HepG2 (cell line): ENCODE results near the gene TRPV6. TPM values are rescaled to one million over a fixed set of nuclear protein-coding genes. Genes with fewer than 3 reads are reported as not detected.

Source experiments
- ATAC-seq: fragments of 200-7000 bp; cut with Tn5 transposase; 3 replicates; pipeline ENCODE4 v1.9.1; 2020; ENCODE audit warnings: mild to moderate bottlenecking, moderate library complexity
- BruUV-seq: library from RNA; stranded (reverse); fragments of 400-500 nt; replicated peaks from 2 replicates; lab custom pipeline; 2021; lab: Mats Ljungman, UMichigan
- CTCF ChIA-PET: fragments of 300-600 bp; formaldehyde crosslinking; extraction: SDS; loops from one replicate; lab custom pipeline; 2021; ENCODE audit warnings: low total read pairs, inconsistent platforms, low intra/inter-chr PET ratio; lab: Yijun Ruan, JAX
- POLR2A ChIA-PET: fragments of 350-600 bp; sonication (Branson Sonifier 250); formaldehyde crosslinking; loops from one replicate; lab custom pipeline; 2020; ENCODE audit warnings: antibody characterized with exemption, inconsistent platforms; lab: Yijun Ruan, JAX
- DNase-seq: peaks from one replicate; pipeline ENCODE4 v3.0.0-alpha.2; 2015; ENCODE audit warnings: low spot score
- FAIRE-seq: peaks from 3 replicates; lab custom pipeline; 2011; peaks lifted over from hg19 to GRCh38; lab: Jason Lieb, UNC
- H2AFZ ChIP-seq: one replicate; pipeline ENCODE4 v1.6.1; 2011; ENCODE audit warnings: low read length, inconsistent platforms
- H3K27ac ChIP-seq: fragments of 300-600 bp; 3 replicates; pipeline ENCODE4 v1.8.0; 2011; ENCODE audit warnings: mixed run types, mild to moderate bottlenecking, mixed read lengths, low read length, inconsistent platforms; ENCODE audit not compliant: insufficient read depth; ENCODE audit errors: extremely low read length
- H3K27me3 ChIP-seq, 2 experiments: fragments of 200-600 bp in 1 of 2; 2 replicates in 1 of 2; 3 replicates in 1 of 2; pipeline versions ENCODE4 v1.6.0 to v1.8.0; 2011; ENCODE audit warnings: low read length in 2 of 2, mild to moderate bottlenecking in 2 of 2, moderate library complexity in 2 of 2, inconsistent platforms in 1 of 2; ENCODE audit not compliant: insufficient read depth in 2 of 2, control insufficient read depth in 1 of 2
- H3K36me3 ChIP-seq, 2 experiments: fragments of 200-600 bp in 1 of 2; replicated peaks in 1 of 2; 2 replicates in 1 of 2; 3 replicates in 1 of 2; pipeline versions ENCODE4 v1.5.1 to v1.8.0; 2011; ENCODE audit warnings: low read length in 2 of 2, inconsistent platforms in 1 of 2; ENCODE audit not compliant: insufficient read depth in 2 of 2, control insufficient read depth in 1 of 2
- H3K4me1 ChIP-seq: 2 replicates; pipeline ENCODE4 v1.5.1; 2012; ENCODE audit warnings: low read length, inconsistent platforms; ENCODE audit not compliant: insufficient read depth
- H3K4me2 ChIP-seq: 2 replicates; pipeline ENCODE4 v1.6.0; 2011; ENCODE audit warnings: low read depth, low read length, inconsistent platforms
- H3K4me3 ChIP-seq, 3 experiments: fragments of 200-600 bp in 1 of 3; sonication (generic), shearing (Covaris generic) in 1 of 3; replicated peaks in 1 of 3; 2 replicates each; pipeline ENCODE4 v1.5.1; 2011 to 2016; ENCODE audit warnings: low read length in 3 of 3, inconsistent platforms in 2 of 3, low read depth in 2 of 3, mild to moderate bottlenecking in 2 of 3, control low read depth in 1 of 3, mixed read lengths in 1 of 3; ENCODE audit not compliant: insufficient read depth in 1 of 3
- H3K79me2 ChIP-seq: one replicate; pipeline ENCODE4 v1.6.1; 2011; ENCODE audit warnings: low read length, inconsistent platforms; ENCODE audit not compliant: insufficient read depth
- H3K9ac ChIP-seq: 2 replicates; pipeline ENCODE4 v1.6.0; 2011; ENCODE audit warnings: mild to moderate bottlenecking, low read depth, low read length, inconsistent platforms; ENCODE audit not compliant: insufficient read depth
- H3K9me3 ChIP-seq: 2 replicates; pipeline ENCODE4 v1.5.1; 2012; ENCODE audit warnings: mild to moderate bottlenecking, low read length
- H4K20me1 ChIP-seq: 2 replicates; pipeline ENCODE4 v1.6.0; 2011; ENCODE audit warnings: inconsistent platforms, mild to moderate bottlenecking, low read length, moderate library complexity; ENCODE audit not compliant: insufficient read depth
- NFKB2 ChIP-seq: sonication (generic); formaldehyde crosslinking; IDR thresholded peaks from 2 replicates; pipeline ENCODE4 v1.4.0; 2020; ENCODE audit warnings: missing genetic modification reagents, borderline replicate concordance
- PAWR ChIP-seq: sonication (generic); formaldehyde crosslinking; IDR thresholded peaks from 2 replicates; pipeline ENCODE4 v1.4.0; 2020; ENCODE audit warnings: missing genetic modification reagents, mild to moderate bottlenecking, borderline replicate concordance
- PITX1 ChIP-seq: sonication (generic); formaldehyde crosslinking; IDR thresholded peaks from 2 replicates; pipeline ENCODE4 v1.5.1; 2020; ENCODE audit warnings: mild to moderate bottlenecking, missing genetic modification reagents
- TBL1XR1 ChIP-seq: fragments of 150-350 bp; IDR thresholded peaks from 2 replicates; pipeline ENCODE4 v1.6.1; 2014; ENCODE audit warnings: borderline replicate concordance, low read length; ENCODE audit not compliant: partially characterized antibody
- TFDP2 ChIP-seq: sonication (generic); formaldehyde crosslinking; IDR thresholded peaks from 2 replicates; pipeline ENCODE4 v1.4.0; 2020; ENCODE audit warnings: missing genetic modification reagents
- ZBTB39 ChIP-seq: sonication (generic); formaldehyde crosslinking; IDR thresholded peaks from 2 replicates; pipeline ENCODE4 v1.5.0; 2020; ENCODE audit warnings: missing genetic modification reagents
- ZNF484 ChIP-seq: sonication (generic); formaldehyde crosslinking; IDR thresholded peaks from 2 replicates; pipeline ENCODE4 v1.5.1; 2020; ENCODE audit warnings: mild to moderate bottlenecking, low read depth, missing genetic modification reagents, borderline replicate concordance
- WGBS: methylation state at CpG from one replicate; pipeline ENCODE4 v1.1.6; 2017; ENCODE audit warnings: low lambda C conversion rate; 5-methylcytosine and 5-hydroxymethylcytosine counted together
- in situ Hi-C: cut with HindIII; loops from 2 replicates; pipeline ENCODE4 v1.10.0; 2017; ENCODE audit warnings: low pct_unique_long_range_greater_than_20kb; ENCODE audit not compliant: extremely low pct_ligation_motif_present
- intact Hi-C: fragments of 100-400 bp; cut with micrococcal nuclease; formaldehyde crosslinking; loops from one replicate; pipeline ENCODE4 v1.10.0; 2022; ENCODE audit not compliant: unreplicated experiment
- polyA plus RNA-seq, 8 experiments: library from polyadenylated mRNA; depleted of rRNA in 3 of 8; stranded (reverse) in 7 of 8; unstranded in 1 of 8; fragments of >200 nt; fragmentation: Illumina TruSeq in 4 of 8; extraction: Trizol in 4 of 8; gene quantifications; 2 replicates each; pipeline versions ENCODE4 v1.2.1 to v1.2.3, GENCODE V29; 2011 to 2016; ENCODE audit warnings: low read depth in 4 of 8, missing spikeins in 1 of 8, mixed read lengths in 1 of 8; ENCODE audit not compliant: insufficient read depth in 1 of 8
- total RNA-seq, 5 experiments: library from RNA; depleted of rRNA; stranded (reverse); fragments of >200 nt; fragmentation: Illumina TruSeq; extraction: Trizol; gene quantifications; 2 replicates each; pipeline ENCODE4 v1.2.3, GENCODE V29; 2016; ENCODE audit warnings: low read depth in 1 of 5

The TRPV6 gene
- total and polyA plus RNA-seq, 2 of the 13 experiments (the other 11 are each of a cell fraction or from before 2014, with no cell fraction given): not detected

- Histone ChIP-seq H4K20me1 (no peaks in the 10 kb centered on the region), H3K27ac (no peak overlapping the region), H2AFZ (no peak overlapping the region), H3K9me3 (peaks cover 7% of the 10 kb centered on the region), H3K27me3 (0 out of 5 replicates have a peak, but pooled peaks cover 0 to 1% of the 10 kb centered on the region in 2 experiments), H3K79me2 (no peaks in the 10 kb centered on the region), H3K36me3 (no peaks in the 10 kb centered on the region), H3K4me1 (no peaks in the 10 kb centered on the region), H3K4me3 (no peak overlapping the region), H3K9ac (no peak overlapping the region), H3K4me2 (no peak overlapping the region)
- intact Hi-C loops: no loop called here
- in situ Hi-C loops: no loop called here
- ChIA-PET POLR2A (no interaction called here), CTCF (no interaction called here)
- TF ChIP-seq NFKB2 (CRISPR knock-in tag) (no peak), TBL1XR1 (no peak)
- BruUV-seq: no TSS peak
- no peak for ATAC-seq
- no peak for FAIRE-seq
- DNase-seq: no peak
Measured at GRCh38 chr7:142904128-142904527, 18.6 kb upstream of the TRPV6 start.

- TF ChIP-seq ZNF484 (CRISPR knock-in tag) (no peak), PAWR (no peak), TFDP2 (no peak), ZBTB39 (CRISPR knock-in tag) (no peak), PITX1 (CRISPR knock-in tag) (no peak)
- Histone ChIP-seq H3K36me3 (no peaks in the 10 kb centered on the region), H3K4me1 (no peaks in the 10 kb centered on the region), H3K9ac (no peak overlapping the region), H3K4me3 (no peak overlapping the region), H3K79me2 (no peaks in the 10 kb centered on the region), H3K4me2 (no peak overlapping the region), H3K9me3 (peaks cover 7% of the 10 kb centered on the region), H2AFZ (no peak overlapping the region), H3K27me3 (no peaks in the 10 kb centered on the region), H3K27ac (no peak overlapping the region), H4K20me1 (no peaks in the 10 kb centered on the region)
- 37% methylated on average over 15 of the region's 15 CpGs for WGBS
- ChIA-PET CTCF (no interaction called here), POLR2A (no interaction called here)
- ATAC-seq (no peak), FAIRE-seq (no peak), DNase-seq (no peak)
- in situ Hi-C loops (no loop called here), intact Hi-C loops (no loop called here)
- no TSS peak for BruUV-seq
Measured at GRCh38 chr7:142901426-142902259, 16.1 kb upstream of the TRPV6 start.
